SK-N-SH (cell line): ENCODE data around the gene REC114.

Experiments
- CTCF ChIP-seq: fragments of 200-600 bp; sonication (generic); IDR thresholded peaks from 2 replicates; pipeline ENCODE4 v1.6.1; 2017; ENCODE audit warnings: antibody characterized with exemption, mild to moderate bottlenecking, moderate library complexity
- EZH2phosphoT487 ChIP-seq: fragments of 200-600 bp; sonication (generic); IDR thresholded peaks from 2 replicates; pipeline ENCODE4 v1.6.1; 2017; ENCODE audit warnings: low read depth, mixed run types, mild to moderate bottlenecking, antibody characterized with exemption, moderate library complexity, borderline replicate concordance
- YY1 ChIP-seq: IDR thresholded peaks from 2 replicates; pipeline ENCODE4 v1.4.0; 2012; ENCODE audit warnings: low read depth, mild to moderate bottlenecking

- TF ChIP-seq CTCF (peak; percentile 38; the same call in 1 of the 2 replicates), EZH2phosphoT487 (no peak), YY1 (no peak)
Measured at GRCh38 chr15:73564255-73564654, 121.3 kb downstream of the REC114 start.
